HG02588 (cell line): ENCODE data around the gene ADCY9.
"Not testable (repeated sequence)": the region's sequence is repeated elsewhere in the genome, so short reads cannot be mapped to it uniquely, and the experiment has no call there.

Experiments
- ATAC-seq: cut with Tn5 transposase; IDR thresholded peaks from one replicate; pipeline ENCODE4 v1.9.1; 2021; ENCODE audit warnings: mild to moderate bottlenecking, moderate library complexity; ENCODE audit not compliant: unreplicated experiment

The ADCY9 gene

DNA sequence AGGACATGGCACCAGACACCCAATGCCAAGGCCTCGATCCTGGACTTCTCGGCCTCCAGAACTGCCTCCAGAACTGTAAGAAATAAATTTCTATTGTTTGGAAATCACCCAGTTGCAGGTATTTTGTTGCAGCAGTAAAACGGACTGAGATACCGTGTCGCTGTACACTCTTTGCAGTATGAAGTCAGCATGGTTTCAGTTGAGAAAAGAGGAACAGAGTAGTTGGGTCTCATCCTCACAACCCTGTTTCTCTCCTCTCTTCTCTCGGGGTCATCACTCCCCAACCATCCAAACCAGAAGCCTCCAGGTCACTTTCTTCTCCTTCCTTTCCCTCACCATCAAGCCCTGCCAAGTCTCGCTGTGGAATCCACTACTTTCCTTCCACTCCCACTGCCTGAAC lies 77.8 kb downstream of the ADCY9 start:
- ATAC-seq = no peak

DNA sequence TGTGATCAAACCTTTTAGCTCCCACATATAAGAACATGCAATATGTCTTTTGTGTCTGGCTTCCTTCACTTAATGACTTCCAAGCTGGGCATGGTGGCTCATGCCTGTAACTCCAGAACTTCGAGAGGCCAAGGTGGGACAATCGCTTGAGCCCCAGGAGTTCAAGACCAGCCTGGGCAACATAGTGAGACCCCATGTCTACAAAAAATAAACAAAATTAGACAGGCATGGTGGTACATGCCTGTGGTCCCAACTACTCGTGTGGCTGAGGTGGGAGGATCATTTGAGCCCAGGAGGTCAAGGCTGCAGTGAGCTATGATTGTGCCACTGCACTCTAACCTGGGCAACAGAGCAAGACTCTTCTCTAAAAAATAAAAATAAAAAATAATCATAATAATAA lies 79.3 kb downstream of the ADCY9 start:
- ATAC-seq = not testable (repeated sequence)

DNA sequence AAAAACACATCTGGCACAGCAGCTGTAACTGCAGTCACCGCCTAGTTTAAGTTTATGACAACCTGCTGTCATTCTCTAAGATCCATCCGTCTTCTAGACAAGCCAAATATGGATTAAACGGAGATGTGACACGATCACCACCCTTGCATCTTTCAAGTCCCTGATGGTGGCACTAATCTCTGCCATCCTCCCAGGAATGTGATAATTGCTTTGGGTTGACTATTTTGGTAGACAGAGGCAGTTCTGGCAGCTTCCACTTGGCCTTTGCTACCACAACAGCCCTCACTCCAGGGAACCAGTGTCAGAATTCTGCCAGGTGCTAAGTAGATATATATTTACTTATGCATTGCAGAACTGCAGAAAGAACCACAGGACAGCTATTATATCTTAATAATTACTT lies 81.3 kb downstream of the ADCY9 start:
- ATAC-seq = no peak

DNA sequence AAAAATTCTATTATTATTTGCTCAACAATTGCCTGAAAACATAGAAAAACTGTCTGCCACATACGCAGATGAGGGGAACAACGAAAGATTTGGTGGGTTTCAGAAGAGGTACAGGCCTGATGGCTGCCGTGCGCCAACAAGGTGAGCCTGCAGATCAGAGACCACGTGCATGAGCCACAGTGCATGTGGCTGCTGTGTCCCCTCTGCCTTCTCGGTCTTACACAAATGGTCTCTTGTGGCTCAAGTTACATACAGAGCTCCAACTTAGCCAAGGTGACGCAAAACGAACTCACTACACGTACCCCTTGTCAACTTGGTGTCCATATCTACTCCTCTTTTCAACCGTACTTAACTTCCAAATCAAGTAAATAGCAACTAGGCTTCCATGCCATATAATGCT lies 82.3 kb downstream of the ADCY9 start:
- no peak for ATAC-seq

DNA sequence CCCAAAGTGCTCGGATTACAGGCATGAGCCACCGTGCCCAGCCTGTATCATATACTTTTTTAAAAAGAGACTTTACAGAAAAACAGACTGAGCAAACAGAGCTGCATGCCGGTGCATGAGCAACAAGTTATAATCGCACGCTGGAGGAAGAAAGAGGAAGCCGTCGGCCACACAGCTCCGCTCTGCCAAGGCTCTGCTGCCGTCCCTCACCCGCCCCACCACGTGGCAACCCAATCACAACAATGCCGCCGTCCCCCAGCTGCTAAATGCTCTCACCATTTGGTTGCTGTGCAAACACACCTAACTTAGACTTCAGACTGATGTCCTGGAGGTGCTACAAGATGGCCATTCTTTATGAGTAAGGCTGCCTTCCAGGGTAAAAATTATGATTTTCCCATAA lies 83.5 kb downstream of the ADCY9 start:
- ATAC-seq = no peak

DNA sequence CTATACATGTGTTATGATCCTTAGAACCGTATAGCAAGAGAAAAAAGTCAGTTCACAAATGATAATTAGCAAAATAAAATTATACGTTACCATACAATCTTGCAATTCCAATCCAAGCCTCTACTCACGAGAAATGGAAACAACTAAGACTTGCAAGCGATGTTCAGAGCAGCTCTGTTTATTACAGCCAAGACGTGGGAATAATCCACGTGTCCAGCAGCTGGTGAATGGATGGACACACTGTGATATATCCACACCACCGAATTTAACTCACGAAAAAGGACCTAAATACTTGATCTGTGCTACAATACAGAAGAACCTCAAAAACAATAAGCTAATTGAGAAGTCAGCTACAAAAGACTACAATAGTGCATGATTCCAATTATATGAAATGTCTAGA lies 88.1 kb downstream of the ADCY9 start:
- ATAC-seq = no peak

DNA sequence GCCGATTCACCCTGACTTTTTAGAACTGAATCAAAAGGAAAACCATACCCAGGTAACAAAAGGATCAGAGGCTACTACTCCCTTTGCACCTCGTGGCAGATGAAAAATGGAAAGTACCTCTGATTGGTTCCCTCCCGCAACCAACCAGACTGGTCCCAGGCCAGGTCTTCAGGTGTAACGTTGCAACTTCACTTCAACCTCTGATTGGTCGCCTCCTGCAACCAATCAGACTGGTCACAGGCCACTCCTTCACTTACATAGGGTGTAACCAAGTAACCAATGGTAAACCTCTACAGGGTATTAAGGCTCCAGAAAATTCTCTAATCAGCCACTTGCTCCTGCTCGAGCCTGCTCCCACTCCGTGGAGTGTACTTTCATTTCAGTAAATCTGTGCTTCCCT lies 89.4 kb downstream of the ADCY9 start:
- ATAC-seq = no peak

DNA sequence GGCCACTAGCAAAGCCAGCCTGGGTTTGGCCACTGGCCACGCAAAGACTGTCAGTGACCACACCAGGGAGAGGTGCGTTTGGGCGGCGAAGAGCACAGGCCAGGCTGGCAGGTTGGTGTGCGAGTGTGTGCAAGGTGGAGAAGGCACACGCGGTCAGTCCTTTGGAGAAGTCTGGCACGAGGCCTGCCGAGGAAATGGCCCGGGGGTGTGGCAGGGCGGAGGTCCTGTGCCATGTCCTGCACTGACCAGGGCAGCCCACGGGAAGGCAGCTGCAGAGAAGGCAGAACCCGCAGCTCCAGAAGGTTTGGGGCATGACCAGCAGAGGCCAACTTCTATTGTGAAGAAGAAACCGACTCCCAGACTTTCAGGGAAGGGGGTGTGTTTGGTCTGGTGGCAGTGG lies 90.8 kb downstream of the ADCY9 start:
- no peak for ATAC-seq

DNA sequence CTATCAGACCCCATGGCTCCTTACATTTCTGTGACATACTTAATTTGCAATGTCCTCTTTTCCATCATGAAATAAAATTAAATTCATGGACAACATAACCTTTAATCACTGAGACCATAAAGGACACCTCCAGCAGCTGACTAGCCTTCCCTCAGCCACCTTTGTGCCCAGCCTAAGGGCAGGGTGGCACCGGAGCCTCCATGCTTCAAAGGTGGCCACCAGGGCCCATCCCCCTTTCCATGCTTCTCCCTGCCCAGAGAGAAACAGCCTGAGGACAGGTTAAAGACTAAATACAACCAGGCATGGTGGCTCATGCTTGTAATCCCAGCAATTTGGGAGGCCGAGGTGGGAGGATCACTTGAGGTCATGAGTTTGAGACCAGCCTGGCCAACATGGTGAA lies 94.3 kb downstream of the ADCY9 start:
- ATAC-seq = no peak

DNA sequence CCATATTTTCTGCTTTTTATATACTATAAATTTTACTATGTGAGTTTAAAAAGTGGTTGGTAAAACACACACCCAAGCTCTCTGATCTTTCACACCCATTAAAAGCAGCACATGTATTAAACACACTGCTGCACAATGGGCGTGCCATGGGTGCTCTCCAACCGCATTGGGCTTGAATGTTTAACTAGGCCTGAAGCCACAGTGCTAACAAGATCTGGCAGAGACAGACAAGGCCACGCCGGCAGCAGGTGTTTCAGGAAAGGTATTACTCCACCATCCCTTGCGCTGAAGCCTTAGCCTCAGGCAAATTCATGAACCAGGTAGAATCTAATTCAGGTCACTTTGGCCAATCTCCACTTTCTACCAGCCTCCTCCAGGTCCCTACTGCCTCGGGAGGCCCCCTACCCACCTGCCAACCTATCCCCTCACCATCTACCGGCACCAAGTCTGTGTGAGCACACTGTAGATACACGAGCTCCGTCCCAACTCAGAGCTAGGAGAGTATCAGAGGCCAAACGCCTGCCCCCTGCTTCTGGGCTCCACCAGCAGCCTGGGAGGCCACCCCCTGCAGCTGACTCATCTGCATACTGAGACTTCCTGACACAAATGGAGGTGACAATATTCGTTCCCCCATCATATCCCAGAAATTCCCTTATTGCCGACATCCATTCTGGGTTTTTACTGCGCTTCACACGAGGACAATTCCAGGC lies 95.0 kb downstream of the ADCY9 start:
- no peak for ATAC-seq

DNA sequence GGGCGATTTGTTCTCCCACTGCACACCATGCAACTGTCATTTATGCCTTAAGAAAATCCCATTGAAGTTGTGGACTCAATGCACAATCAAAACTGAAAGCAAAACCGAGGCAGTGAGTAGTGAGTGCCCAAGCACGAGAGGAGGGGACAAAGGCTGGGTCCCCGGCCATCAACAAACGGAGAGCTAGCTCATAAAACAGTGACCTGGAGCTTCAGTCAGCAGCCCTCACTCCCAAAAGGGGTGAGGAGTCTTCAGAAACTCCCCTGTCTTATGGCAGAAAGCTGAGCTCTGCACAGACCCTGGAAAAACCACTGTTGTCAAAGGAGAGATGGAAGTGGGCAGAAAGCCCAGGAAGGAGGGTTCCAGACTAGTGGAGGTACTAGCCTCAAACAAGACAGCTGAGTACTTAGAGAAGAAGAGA lies 96.9 kb downstream of the ADCY9 start:
- ATAC-seq = no peak

DNA sequence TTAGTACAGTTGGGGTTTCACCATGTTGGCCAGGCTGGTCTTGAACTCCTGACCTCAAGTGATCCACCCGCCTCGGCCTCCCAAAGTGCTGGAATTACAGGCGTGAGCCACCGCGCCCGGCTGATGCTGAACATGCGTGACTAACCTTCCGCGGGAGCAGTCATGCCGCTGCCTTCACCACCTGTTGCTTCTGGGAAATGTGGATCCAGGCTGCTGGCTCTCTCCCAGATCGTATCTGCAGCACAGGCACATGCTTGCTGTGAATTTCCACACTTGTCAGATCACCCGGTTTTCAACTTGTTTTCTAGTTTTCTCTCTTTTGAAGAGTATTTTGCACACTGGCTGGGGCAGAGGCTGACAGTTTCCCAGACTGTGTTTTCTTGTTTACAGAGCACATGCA lies 97.9 kb downstream of the ADCY9 start:
- no peak for ATAC-seq

DNA sequence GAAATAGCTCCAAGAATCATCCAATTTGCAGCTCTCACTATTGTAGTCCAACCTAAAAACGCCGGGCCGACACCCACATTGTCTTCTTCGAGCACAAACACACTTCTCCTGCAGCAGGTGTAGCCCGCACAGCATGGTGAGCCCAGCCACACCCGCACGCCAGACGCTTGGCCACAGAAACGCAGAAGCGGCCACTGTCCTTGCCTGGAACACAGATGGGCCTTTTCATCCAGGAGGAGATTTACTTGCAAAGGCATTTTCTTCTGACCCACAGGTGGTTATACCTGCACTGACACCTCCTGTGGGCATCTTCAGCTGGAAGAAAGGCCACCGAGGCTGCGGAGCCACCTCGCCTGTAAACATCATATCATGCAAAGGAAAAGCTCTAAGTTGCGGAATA lies 98.4 kb downstream of the ADCY9 start:
- ATAC-seq = no peak

DNA sequence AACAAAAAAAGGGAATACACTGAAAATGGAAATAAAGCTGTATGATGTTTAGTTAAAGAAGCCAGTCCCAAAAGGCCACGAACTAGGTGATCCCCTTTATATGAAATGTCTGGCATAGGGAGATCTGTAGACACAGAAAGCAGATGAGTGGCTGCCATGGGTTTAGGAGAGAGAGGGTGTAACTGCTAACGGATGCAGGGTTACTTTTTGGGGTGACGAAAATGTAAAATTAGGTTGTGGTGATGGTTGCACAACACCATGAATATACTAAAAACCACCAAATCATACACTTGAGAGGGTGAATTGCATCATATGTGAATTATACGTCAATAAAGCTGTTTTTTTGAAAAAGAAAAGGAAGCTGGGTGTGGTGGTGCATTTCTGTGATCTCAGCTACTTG lies 99.6 kb downstream of the ADCY9 start:
- ATAC-seq = no peak

DNA sequence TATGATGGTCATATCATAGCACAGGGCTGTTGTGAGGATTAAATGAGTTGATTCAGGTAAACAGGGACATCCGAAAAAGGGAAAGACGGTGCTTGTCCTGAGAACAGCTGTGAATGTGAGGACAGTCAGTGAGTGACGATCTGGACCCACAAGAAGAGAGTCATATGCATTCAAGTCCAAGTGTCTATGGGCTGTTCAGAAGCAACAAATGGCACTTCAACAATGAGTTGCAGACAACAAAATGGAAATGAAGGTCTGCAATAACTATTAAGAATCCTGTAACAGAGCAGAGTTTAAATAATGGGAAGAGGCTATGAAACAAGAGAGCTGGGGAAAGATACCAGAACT lies 100.3 kb downstream of the ADCY9 start:
- no peak for ATAC-seq

DNA sequence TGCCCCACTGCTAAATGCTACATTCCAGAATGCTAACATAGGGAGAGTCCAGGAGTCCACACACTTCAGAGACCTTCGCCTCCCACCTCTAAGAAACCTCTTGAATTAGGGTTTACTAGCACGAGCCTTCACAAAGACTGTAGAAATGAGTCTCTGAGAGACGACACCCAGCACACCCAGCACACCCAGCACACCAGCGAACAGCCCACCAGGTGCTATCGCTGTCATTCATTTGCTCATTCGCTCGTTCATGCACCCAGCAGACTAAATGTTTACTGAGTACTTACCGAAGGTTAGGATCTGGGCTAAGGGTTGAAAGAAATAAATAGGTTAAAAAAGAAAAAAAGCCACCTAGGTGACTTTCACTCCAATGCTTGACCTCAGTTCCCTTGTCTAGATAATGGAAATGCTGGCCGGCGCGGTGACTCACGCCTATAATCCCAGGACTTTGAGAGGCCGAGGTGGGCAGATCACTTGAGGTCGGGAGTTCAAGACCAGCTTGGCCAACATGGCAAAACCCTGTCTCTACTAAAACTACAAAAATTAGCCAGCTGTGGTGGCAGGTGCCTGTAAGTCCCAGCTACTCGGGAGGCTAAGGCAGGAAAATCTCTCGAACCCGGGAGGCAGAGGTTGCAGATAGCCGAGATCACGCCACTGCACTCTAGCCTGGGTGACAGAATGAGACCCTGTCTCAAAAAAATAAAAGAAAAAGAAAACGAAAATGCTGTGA lies 100.8 kb downstream of the ADCY9 start:
- ATAC-seq = no peak

DNA sequence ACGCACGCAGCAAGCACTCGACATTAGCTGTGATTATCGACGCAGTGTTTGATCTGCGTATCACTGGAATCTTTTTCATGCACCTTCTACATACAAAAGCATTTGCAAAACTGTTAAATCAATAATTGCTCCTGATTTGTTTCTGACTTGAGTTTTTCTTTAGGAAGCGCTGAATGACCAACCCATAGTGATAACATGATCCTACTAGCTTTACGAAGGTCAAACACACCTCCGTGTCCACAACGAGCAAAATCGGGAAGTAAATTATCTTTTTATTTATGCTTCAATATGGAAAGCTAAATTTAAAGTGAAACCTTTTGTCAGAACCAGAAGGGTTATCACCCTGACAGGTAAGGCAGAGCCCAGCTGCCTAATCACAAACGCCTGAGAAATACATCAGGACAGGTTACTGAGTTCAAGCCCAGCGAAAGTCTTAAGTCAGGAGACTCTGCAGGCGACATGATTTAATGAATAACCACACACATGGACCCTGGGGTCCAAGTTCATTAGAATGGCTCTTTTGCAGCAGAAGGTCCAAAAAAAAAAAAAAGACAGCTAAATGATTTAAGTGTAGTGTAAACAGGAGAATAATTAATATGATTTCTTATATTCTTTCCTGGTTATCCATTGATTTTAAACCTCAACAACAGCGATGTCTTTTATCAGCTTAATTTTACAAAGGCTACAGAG lies 104.2 kb downstream of the ADCY9 start:
- no peak for ATAC-seq

DNA sequence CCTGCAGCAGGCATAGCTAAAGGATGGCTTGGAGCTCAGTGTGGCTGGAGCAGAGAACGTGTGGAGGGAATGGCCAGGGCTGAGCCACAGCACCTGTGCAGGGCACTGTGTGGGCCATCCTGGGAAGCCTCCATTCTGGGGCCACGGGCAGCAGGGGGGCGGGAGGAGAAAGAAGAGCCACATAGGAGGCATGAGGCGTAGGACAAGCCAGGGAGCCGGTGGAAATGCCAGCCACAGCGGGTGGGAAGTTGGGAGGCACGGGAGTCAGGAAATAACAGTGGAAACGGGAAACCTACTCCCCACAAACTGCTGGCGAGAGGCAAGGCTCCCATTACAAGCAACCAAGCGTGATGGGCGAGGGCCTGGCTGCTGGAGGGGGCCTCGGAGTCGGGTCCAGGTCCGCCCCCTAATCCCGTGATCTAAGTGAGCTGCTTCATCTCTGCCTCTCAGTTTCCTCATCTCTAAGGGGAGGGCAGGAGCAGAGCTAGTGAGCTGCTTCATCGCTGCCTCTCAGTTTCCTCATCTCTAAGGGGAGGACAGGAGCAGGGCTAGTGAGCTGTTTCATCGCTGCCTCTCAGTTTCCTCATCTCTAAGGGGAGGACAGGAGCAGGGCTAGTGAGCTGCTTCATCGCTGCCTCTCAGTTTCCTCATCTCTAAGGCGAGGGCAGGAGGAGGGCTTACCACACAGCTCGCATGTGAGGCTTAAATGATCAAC lies 104.9 kb downstream of the ADCY9 start:
- no peak for ATAC-seq

DNA sequence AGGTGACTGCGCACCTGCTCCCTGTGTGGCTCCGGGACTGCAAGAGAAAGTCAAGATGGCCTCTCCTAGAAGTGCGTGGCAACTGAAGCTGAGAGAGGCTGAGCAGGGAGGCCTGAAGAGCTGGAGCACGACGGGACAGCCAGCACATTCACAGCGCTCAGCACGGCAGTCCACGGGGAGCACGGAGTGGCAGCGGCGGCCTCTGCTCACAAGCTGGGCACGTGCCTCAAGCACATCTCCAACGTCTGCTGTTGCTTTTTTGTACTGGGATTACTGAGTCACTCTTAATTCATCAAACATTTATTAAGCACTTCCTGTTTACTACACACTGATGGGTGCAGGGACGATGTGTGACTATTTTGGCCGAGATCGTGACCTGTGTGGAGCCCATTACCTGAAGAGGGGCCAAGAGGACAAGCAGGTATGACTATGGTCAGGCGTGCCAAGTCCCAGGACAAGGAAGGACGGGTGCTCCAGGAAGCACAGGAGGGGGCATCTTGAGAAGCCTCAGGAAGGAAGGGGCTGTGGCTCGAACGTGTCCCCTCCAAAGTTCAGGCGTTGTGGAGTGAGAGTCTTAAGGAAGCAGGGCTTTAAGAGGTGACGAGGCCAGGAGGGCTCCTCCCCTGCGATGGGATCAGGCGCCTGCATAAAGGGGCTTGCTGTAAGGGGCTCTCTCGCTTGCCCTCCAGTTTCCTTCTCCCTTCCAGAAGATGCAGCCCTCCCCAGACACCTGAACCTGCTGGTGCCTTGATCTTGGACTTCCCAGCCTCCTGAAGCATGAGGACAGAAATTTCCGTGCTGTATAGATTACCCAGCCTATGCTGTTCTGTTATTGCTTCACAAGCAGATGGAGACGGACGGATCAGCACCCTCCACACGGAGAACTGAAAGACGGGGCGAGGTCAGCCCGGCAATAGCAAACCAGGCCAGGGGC lies 105.8 kb downstream of the ADCY9 start:
- no peak for ATAC-seq

DNA sequence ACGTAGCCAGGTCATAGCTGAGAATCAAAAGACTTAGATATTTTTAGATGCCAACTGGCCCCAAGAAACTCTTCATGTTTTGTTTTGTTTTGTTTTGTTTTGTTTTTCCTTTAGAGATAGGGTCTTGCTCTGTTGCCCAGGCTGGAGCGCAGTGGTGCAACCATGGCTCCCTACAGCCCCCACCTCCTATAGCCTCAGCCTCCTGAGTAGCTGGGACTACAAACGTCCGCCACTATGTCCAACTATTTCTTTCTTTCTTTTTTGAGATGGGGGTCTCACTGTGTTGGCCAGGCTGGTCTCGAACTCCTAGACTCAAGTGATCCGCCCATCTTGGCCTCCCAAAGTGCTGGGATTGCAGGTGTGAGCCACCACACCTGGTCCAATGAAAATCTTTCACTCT lies 107.1 kb downstream of the ADCY9 start:
- no peak for ATAC-seq

DNA sequence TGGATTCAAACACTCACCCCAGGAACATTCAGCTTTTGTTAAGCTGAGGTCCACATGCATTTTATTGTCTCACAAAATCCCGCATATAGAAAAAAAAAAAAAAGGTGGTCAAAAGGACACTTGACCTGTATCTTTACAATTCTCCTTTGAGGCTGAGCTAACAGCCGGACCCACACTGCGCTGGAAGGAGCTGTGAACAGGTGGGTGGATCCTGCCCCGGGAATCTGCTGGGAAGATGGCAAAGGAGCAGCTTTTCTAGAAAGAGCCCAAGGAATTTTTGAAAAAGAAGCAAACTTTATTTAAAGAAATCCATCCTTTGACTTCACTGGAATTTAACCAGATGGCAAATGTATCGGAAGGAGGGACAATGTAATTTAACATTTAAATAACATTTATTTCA lies 108.1 kb downstream of the ADCY9 start:
- ATAC-seq = no peak
